ENCODE data around the gene POC1A.
A peak's percentile ranks its signal among the peaks of the same experiment; 100 is the strongest.

The POC1A gene

DNA sequence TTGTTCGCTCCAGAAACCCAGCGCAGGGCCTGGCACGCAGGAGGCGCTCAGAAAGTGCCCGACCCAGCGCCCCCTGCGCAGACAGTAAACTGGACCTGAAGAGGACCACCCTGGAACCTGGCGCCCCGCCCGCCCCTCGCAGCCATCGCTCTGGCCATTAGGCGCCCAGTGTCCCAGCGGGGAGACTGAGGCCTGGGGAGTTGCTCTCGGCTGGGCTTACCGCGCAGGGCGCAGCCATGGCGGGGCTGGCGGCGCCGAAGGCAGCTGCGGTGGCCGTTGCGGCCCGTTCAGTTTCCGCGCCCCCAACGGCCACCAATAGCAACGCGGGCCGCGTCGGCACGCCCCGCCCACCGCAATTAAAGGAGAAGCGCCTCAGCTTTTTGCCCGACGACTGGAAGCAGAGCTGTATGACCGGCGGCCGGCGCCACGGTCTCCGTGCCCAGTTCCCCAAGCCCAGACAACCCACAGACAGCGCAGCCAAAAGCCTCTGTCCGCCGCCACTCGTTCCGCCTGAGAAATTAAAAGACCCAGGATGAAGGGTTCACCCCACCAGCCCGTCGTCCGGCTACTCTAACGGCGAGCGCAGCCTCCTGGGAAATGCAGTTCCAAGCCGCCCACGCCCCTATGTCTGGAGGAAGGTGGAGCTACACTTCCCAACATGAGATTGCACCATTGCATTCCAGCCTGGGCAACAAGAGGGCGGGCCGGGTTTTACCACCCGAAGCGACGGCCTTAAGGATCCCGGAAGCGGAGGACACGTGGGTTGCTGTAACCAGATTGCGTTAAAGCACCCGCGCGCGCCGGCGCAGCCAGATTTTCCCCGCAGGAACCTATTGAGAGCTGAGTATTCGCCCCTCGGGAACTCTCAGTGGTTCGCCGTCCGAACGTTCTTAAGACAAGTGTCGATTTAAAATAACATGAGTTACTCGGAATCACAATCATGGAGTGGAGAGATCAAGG, at the start of gene POC1A:
Gene POC1A, minus strand, starts transcription at position 289 of the 960 bp plus-strand sequence. Its CDS starts 51 bp downstream, at position 238.
- H3K4me3 ChIP-seq (ENCODE audit: low read depth, low read length): peak within 1 kb of the TSS; percentile 80
- TF ChIP-seq, protein P1, sequence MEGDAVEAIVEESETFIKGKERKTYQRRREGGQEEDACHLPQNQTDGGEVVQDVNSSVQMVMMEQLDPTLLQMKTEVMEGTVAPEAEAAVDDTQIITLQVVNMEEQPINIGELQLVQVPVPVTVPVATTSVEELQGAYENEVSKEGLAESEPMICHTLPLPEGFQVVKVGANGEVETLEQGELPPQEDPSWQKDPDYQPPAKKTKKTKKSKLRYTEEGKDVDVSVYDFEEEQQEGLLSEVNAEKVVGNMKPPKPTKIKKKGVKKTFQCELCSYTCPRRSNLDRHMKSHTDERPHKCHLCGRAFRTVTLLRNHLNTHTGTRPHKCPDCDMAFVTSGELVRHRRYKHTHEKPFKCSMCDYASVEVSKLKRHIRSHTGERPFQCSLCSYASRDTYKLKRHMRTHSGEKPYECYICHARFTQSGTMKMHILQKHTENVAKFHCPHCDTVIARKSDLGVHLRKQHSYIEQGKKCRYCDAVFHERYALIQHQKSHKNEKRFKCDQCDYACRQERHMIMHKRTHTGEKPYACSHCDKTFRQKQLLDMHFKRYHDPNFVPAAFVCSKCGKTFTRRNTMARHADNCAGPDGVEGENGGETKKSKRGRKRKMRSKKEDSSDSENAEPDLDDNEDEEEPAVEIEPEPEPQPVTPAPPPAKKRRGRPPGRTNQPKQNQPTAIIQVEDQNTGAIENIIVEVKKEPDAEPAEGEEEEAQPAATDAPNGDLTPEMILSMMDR (IDR thresholded peaks at IDR 0.05; ENCODE audit: low read depth, low read length): no peak

DNA sequence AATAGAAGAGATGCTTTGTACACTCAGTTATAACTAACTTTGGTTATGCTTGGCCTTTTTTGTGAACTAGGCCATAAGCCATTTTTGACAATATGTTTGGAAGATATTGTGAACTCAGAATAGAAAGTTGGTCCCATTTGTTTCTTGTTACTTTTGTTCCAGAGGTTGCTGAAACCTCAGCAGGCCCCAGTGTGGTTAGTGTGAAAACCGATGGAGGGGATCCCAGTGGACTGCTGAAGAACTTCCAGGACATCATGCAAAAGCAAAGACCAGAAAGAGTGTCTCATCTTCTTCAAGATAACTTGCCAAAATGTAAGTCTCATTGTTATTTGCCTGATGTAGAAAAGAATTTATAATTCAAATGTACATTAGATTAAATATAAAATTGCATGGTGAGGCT, 49.5 kb upstream of the POC1A start:
- no peak overlapping the region for H3K4me3 ChIP-seq (ENCODE audit: low read depth, low read length)
- TF ChIP-seq, protein P1 (IDR thresholded peaks at IDR 0.05; ENCODE audit: low read depth, low read length): no peak

DNA sequence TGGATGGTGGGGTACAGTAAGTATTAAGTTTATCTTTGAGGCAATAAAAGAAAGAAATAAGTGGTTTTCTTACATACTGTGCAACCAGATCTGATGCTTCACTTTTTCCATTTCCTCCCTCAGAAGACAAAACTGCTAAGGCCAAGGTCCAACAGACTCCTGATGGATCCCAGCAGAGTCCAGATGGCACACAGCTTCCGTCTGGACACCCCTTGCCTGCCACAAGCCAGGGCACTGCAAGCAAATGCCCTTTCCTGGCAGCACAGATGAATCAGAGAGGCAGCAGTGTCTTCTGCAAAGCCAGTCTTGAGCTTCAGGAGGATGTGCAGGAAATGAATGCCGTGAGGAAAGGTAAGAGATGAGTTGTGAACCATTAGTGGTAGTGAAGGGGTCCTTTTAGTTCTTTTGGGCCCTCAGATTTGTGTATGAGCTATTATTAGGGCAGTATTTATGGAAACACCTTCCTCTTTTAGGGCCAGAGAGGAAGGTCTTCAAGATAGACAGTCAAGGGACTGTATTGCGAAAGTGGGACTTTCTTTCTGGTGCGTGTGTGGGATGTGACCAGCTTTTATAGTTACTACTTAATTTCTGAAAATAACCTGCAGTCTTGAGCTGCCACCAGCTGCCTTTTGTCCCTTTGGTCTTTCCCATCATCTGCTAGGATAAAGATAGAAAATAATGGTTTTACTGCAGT, 48.3 kb upstream of the POC1A start:
- H3K4me3 ChIP-seq (ENCODE audit: low read depth, low read length): no peak overlapping the region

DNA sequence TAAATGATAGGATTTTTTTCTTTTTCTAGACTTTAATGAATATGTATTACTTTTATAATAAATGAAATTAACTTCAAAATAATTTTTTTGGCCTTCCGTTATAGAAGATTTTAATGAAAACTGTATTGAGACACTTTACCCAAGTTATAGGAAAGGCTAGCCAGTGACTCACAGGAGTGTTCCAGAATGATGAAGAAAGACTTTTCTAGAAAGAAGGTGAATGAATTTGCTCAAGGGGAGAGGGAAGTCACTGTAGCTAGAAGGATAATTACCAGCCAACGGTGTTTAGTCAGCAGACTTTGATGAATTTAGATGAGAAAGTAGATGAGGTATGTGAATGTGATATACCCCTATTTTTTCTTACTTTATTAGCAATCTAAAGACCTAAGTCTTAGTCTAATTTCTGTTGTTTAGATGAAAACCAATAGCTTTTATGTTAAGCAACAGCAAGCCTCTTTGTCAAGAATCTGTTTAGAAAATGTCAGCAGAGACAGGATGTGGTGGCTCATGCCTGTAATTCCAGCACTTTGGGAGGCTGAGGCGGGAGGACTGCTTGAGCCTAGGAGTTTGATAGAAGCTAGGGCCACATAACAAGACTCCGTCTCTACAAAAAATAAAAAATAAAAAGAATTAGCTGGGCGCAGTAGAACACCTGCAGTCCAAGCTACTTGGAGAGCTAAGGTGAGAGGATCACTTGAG, 46.9 kb upstream of the POC1A start:
- no peak overlapping the region for H3K4me3 ChIP-seq (ENCODE audit: low read depth, low read length)
- TF ChIP-seq, protein P1 (IDR thresholded peaks at IDR 0.05; ENCODE audit: low read depth, low read length): no peak

More for the DNA sequence above, 48.3 kb upstream of the POC1A start:
- TF ChIP-seq, protein P1 (IDR thresholded peaks at IDR 0.05; ENCODE audit: low read depth, low read length): no peak

DNA sequence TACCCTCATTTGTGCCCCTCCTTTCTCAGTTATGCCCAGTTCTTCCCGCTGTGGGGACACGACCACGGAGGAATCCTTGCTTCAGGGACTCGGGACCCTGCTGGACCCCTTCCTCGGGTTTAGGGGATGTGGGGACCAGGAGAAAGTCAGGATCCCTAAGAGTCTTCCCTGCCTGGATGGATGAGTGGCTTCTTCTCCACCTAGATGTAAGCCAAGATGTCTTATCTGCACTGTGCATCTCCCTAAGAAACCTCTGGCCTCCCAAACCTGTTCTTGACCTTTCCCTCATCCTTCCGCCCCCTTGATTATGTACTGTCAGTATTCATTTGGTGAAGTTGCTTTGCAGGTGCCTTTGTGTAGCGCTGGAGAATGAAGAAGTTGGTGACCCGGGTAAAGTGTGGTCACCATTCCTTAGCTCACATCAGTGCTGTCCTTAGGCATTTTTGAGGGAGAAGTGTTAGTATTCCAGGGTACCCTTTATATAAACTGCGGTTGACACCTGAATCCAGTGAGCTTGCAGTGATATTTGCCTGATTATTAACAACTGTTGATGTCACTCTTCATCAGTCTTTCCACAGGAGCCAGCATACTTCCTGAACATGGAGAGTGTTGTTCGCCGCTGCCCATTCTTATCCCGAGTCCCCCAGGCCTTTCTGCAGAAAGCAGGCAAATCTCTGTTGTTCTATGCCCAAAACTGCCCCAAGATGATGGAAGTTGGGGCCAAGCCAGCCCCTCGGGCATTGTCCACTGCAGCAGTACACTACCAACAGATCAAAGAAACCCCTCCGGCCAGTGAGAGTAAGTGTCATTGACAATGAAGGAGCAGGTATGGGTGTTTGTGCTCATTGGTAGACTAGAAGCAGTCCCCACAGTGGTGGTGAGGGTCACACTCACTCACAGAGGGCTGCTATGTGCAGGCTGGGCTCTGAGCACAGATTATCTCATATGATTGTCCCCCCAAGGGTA, 44.7 kb upstream of the POC1A start:
- peak overlapping the region; percentile 95 for H3K4me3 ChIP-seq (ENCODE audit: low read depth, low read length)
- TF ChIP-seq, protein P1 (IDR thresholded peaks at IDR 0.05; ENCODE audit: low read depth, low read length): no peak

DNA sequence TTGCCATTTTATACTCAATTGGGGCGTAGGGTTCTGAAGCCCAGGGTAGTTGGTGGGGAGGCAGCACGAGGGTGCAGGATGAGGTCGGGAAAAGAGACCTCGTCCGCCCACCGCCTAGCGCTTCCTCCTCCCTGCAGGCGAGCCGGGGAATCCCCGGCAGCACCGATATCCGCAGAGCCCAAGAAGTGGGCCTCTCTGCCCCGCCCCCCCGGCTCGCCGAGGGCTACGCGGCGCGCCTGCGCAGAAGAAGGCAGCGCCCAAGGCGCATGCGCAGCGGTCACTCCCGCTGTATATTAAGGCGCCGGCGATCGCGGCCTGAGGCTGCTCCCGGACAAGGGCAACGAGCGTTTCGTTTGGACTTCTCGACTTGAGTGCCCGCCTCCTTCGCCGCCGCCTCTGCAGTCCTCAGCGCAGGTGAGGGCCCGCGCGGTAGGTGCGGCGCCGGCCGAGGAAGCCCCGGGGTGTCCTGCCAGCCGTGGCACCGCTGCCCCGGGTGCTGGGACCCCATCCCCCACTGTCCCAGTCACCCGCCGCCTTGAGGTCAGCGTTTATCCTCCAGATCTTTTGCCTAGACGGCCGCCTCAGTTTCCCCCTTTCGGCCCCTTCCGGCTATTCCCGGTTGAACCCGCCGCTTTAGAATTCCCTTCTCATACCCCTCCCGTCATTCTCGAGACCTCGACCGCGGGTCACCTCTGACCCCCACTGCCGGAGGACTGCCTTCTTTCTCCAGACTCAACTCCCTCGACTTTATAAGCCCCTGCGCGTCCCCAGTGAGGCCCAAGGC, 43.8 kb upstream of the POC1A start, which contains the start of gene ALAS1:
Gene ALAS1, plus strand, starts transcription at position 319 of the 784 bp plus-strand sequence. CDS start 1,082 bp downstream, outside the sequence.
- TF ChIP-seq, protein P1 (IDR thresholded peaks at IDR 0.05; ENCODE audit: low read depth, low read length): no peak
- H3K4me3 ChIP-seq (ENCODE audit: low read depth, low read length): peak within 1 kb of the TSS; percentile 95

Measured in WI38 (cell line).